Hypothalamus (tissue), 51 donors: ENCODE data around the gene SF3B5.
"Not testable (repeated sequence)": the region's sequence is repeated elsewhere in the genome, so short reads cannot be mapped to it uniquely, and the experiment has no call there.

Source experiments
- DNase-seq, 51 donors: peaks; one replicate each; lab custom pipeline; 2025; lab: John Stamatoyannopoulos, UW

The SF3B5 gene

DNA sequence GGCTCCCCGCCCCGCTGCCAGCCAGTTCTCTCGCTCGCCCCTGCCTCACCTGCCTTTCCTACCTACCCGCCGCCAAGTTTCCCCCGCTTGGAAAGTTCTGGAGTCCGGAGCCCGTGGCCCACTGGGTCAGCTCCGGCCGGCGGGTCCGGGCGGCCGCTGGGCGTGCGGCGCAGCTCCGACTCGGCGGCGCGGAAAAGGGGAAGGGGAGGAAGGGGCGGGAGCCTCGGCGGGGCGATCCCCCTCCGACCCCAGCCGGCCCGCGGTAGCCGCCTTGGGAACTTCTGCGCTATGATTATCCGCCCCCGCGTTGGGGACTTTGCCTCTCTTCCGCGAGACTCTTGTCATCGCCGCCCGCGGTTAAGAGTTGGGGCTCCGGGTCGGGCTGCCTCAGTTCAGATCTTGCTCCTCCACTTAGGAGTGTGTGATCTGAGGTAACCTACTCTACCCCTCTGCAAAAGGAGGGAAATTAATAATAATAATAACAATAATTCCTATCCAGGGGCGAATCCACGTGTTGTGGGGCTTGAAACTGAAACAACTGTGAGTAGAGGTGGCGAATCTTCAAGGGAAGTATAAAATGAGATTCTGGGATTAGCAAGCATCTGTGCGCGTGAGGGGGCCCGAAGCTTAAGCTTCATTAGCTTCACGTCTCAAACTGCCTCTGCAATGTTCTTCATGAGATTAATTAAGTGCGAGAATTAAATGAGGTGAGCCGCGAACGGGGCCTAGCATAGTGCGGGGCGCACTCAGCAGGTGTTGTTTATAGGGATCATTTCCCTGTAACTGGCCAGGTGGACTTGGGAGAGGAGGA is 30.8 kb downstream of the SF3B5 start:
- DNase-seq: peak in 11 of 51 donors; percentile 1 to 33 (median 17)

DNA sequence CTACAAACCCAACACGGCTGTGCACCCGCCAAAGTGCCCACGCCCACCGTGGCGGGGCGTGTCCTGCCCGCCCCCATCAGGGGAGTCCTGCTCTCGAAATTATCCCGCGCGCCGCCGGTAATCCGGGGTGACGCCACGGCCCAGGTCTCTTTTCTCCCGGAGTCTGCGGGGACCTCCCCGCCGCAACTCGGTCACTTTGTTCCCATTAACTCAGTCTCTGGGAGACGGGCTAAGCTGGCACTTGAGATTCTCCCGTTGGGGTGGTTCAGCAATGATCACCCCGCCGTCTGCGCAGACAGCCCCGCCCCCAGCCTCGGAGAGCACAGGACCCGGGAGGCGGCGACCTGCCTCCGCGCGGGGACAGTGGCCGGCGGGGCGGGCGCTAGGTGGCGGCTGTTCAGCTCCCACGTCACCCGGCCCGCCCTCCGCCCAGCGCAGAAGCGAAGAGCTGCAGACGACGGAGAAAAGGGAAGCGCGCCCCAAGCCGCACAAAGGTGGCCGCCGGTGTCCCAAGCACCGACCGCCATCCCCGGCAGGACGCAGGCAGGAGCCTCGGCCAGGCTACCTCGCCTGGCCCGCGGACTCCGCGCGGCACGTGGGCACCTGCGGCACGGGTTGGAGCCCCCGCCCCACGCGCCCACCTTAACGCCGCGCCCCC is 31.5 kb downstream of the SF3B5 start:
- peak in 47 of 51 donors; percentile 4 to 75 (median 46) for DNase-seq

DNA sequence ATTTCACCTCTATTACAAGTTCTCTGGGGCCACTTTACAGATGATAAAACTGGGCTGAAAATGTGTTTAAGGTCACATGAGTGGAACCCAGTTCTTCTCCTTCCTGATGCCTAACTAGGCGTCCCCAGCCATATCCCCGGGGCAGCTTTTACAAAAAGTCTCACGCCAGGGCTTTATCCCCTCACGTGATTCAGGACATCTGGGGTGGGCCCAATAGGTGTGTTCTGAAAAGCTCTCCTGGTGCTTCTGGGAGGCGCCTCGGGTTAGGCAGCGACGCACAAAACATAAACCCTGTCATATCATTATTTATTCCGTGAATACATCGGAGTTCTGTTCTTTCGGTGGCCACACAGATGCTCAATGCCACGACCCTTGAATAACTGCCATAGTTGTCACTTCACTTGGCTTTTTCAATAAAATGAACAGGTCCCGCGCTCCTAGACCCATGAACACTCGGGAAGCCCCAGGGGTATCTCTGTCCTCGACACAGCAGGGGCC is 32.1 kb downstream of the SF3B5 start:
- no peak for DNase-seq

DNA sequence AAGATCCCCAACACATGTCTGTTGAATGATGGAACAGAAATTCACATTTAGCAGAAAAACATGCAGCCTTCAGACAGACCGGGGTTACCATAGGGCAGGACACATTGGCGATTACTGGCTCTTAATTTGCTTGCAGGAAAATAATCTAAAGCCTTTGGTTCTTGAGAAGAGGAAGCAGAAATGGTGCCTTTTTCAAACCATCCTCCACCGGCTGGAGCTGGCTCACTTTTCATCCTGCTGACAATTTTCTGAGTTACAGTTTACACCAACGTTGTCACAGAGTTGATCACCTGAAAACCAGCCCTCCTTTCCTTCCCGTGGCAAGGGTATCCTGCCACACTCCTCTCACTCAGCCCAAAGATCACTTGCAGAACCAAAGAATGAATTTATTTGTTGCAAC is 32.6 kb downstream of the SF3B5 start:
- no peak for DNase-seq

DNA sequence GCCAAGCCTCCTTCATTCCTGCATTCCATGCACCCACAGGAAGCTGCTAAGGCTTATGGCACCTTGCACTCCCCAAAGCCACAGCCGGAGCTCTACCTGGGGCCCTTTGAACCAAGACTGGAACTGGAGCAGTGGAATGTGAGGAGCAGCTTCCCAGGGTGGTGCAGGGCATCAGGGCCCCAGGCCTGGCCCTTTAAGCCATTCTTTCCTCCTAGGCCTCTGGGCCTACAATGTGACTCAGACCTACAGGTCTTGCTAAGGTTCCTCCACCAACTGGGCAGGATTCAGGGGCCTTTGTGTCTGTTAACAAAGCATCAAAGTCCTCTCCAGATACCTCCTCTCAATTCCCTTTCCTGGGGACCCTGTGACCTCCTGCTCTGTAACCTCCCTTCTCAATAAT is 36.2 kb downstream of the SF3B5 start:
- DNase-seq: no peak

DNA sequence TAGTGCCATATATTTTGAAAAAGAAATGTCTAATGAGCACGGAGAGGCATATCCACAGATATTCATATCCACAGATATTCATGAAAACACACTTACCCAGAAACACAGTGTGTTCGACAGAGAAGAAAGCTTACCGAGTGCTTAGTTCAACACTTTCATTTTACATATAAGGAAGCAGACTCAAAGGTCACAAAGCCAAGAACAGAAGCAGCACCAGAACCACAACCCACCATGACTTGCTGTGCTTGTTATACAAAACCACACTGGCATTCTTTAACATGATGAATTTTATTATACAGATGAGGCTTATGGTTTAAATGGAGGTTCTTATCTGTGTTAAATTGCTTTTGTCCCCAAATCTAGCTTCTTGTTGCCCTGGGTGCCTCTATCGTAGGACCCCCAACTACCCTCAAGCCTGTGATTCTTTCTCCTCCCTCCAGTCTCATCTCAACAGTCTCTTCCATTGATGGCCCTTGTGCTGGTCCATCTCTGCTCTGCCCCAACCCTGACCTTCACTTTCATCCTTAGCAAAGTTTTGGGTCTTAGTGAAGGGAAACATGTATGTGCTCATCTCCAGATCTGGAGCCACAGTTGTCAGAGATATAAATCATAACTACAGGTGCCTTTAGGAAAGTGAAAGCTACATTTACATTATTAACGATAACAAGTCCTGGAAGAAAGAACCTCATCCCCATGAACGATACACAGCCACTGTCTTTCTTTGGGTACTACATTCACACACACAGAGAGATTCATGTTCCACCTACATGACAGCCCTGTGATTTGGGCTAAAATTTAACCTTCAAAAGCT is 40.0 kb downstream of the SF3B5 start:
- no peak for DNase-seq

DNA sequence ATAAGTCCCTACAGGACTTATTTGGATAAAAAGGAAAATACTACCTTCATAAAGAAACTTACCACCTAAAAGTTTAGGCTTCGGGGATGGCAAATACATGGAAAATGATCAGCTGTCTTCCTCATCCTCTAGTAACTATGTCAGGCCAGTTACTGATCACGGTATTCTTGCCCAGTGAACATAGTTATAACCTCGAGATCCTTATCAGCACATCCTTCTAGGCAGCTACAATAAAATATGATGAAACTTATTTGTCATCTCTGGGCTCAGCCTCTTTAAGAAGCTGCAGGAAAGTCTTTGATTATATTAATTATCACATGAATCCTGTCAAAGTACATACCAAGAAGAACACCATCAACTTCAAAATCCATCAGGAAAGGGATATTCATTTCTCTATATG is 41.8 kb downstream of the SF3B5 start:
- DNase-seq: no peak

DNA sequence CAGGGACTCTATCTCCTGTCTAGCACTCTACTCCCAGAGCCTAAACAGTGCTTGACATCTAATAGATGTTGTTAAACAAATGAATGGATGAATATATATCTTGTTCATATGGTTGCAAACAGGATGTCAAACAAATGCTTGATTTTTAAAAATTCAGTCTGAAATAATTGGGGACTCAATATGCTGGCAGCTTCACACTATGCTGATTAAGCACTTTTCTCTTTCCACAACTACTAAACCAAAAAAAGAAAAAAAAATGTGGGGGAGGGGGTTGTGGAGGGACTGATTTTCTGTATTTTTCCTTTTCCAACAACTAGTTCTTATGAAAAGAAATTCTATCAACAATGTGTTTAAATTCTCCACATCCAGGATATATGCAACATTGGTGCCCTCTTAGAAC is 42.9 kb downstream of the SF3B5 start:
- DNase-seq: no peak

DNA sequence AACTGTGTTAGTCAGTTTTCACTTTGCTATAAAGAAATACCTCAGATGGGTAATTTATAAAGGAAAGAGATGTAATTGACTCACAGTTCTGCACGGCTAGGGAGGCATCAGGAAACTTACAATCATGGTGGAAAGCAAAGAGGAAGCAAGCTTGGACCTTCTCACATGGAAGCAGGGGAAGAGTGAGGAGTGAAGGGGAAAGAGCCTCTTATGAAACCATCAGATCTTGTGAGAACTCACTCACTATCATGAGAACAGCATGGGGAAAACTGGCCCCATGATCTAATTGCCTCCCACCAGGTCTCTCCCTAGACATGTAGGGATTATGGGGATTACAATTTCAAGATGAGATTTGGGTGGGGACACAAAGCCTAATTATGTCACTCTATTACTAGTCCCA is 46.0 kb downstream of the SF3B5 start:
- no peak for DNase-seq

DNA sequence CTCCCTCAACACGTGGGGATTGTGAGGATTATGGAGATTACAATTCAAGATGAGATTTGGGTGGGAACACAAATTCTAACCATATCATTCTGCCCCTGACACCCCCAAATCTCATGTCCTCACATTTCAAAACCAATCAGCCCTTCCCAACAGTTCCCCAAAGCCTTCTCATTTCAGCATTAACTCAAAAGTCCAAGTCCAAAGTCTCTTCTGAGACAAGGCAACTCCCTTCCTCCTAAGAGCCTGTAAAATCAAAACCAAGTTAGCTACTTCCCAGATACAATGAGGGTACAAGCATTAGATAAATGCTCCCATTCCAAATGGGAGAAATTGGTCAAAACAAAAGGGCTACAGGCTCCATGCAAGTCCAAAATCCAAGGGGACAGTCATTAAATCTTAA is 47.7 kb downstream of the SF3B5 start:
- DNase-seq: no peak

DNA sequence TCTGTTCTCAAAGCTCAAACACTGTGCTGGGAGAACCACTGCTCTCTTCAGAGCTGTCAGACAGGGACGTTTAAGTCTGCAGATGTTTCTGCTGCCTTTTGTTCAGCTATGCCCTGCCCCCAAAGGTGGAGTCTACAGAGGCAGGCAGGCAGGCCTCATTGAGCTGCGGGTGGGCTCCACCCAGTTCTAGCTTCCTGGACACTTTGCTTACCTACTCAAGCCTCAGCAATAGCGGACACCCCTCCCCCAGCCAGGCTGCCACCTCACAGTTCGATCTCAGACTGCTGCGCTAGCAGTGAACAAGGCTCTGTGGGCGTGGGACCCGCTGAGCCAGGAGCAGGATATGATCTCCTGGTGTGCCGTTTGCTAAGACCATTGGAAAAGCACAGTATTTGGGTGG is 48.7 kb downstream of the SF3B5 start:
- DNase-seq: not testable (repeated sequence)

DNA sequence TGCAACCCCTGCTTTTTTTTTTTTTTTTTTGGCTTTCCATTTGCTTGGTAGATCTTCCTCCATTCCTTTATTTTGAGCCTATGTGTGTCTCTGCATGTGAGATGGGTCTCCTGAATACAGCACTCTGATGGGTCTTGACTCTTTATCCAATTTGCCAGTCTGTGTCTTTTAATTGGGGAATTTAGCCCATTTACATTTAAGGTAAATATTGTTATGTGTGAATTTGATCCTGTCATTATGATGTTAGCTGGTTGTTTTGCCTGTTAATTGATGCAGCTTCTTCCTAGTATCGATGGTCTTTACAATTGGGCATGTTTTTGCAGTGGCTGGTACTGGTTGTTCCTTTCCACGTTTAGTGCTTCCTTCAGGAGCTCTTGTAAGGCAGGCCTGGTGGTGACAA is 50.4 kb downstream of the SF3B5 start:
- not testable (repeated sequence) for DNase-seq
